Aorta (tissue), 5 donors: ENCODE results near the gene NFATC2. TPM values are rescaled to one million over a fixed set of nuclear protein-coding genes. Genes with fewer than 3 reads are reported as not detected.

Experiments used
- ATAC-seq: fragments of 200-7000 bp; cut with Tn5 transposase; one replicate; pipeline ENCODE4 v1.9.1; 2022; ENCODE audit warnings: moderate library complexity; ENCODE audit not compliant: low FRiP score
- DNase-seq, 2 donors: peaks; one replicate each; pipeline ENCODE4 v3.0.0-alpha.2; 2020
- H3K27ac ChIP-seq, 2 donors: one replicate each; pipeline ENCODE4 v1.5.1; 2013; ENCODE audit warnings: low read length in 2 of 2, mild to moderate bottlenecking in 2 of 2, moderate library complexity in 2 of 2, control low read depth in 1 of 2, inconsistent platforms in 1 of 2, low read depth in 1 of 2
- H3K27me3 ChIP-seq, 2 donors: one replicate each; pipeline ENCODE4 v1.6.1; 2013; ENCODE audit warnings: control low read depth in 1 of 2, low read length in 1 of 2, mild to moderate bottlenecking in 1 of 2, moderate library complexity in 1 of 2; ENCODE audit not compliant: insufficient read depth in 2 of 2, control insufficient read depth in 1 of 2
- H3K36me3 ChIP-seq, 2 donors: one replicate each; pipeline ENCODE4 v1.6.1; 2013; ENCODE audit warnings: control low read depth in 1 of 2, low read length in 1 of 2, mild to moderate bottlenecking in 1 of 2; ENCODE audit not compliant: insufficient read depth in 2 of 2, control insufficient read depth in 1 of 2
- H3K4me1 ChIP-seq, 2 donors: one replicate each; pipeline ENCODE4 v1.6.1; 2013; ENCODE audit warnings: low read length in 2 of 2, control low read depth in 1 of 2, mild to moderate bottlenecking in 1 of 2, moderate library complexity in 1 of 2; ENCODE audit not compliant: insufficient read depth in 2 of 2, control insufficient read depth in 1 of 2
- H3K4me3 ChIP-seq, 2 donors: one replicate each; pipeline ENCODE4 v1.5.1; 2013; ENCODE audit warnings: low read length in 2 of 2, control low read depth in 1 of 2, mild to moderate bottlenecking in 1 of 2
- H3K9me3 ChIP-seq: one replicate; pipeline ENCODE4 v1.6.1; 2013; ENCODE audit warnings: mild to moderate bottlenecking, low read length; ENCODE audit not compliant: control insufficient read depth
- WGBS, 2 donors: extraction: QIAGEN DNeasy Blood & Tissue Kit; methylation state at CpG; one replicate each; pipeline ENCODE4 v1.1.7; 2013; 5-methylcytosine and 5-hydroxymethylcytosine counted together
- intact Hi-C, 2 donors: fragments of 100-400 bp; cut with DNase I; formaldehyde crosslinking; loops; one replicate each; pipeline versions ENCODE4 v1.14.2 to v1.15.0; 2022
- polyA plus RNA-seq, 2 donors: library from polyadenylated mRNA; stranded (reverse); fragments of 200-250 nt; gene quantifications; one replicate each; pipeline ENCODE4 v1.2.3, GENCODE V29; 2013
- total RNA-seq, 2 donors: library from RNA; stranded (reverse); fragmentation: NEBNext Ultra II Directional; extraction: Animal tissue kit (Norgen Biotek cat#: 25700); gene quantifications; one replicate each; pipeline ENCODE4 v1.2.1, GENCODE V29; 2021
- donor health status: healthy with polysubstance abuse.
- donor health status: Bipolar disorder and iron deficiency.
- donor health status: DM: no; HTN: no; CAD: no.
- donor health status: DM: no; HTN: no; CAD: no.
- donor health status: DM: yes; HTN: yes; CAD: no.

The NFATC2 gene
- total and polyA plus RNA-seq, 4 donors = 1.7 to 13.0 (median 7.4) TPM

DNA sequence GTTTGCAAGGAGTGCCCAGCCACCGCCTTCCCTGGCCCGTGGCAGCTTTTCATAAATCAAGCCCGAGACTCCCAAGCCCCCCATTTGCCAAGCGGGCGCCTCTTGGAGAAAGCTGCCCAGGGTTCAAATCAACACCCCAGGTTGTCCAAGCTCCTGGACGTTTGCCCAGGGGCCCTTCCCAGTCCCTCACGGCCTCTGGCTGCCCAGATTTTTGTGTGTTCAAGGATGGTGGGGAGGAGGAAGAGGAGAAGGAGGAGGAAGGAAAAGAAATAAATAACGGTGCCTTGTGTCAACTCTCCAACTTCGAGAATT, 20.6 kb upstream of the NFATC2 start:
- H3K27ac ChIP-seq = peak overlapping the region; percentile 15 to 78
- DNase-seq (no peak), ATAC-seq (no peak)
- no peaks in the 10 kb centered on the region for H3K27me3 ChIP-seq
- H3K9me3 ChIP-seq = no peaks in the 10 kb centered on the region
- intact Hi-C loops = loop anchor here (5.0 to 10.0 kb wide), 2 partner anchors 108 to 116 kb away; no protein-coding TSS in a partner anchor
- WGBS, 2 donors = 0 to 1% methylated on average over 9 of the region's 9 CpGs
- H3K4me1 ChIP-seq = peaks cover 0 to 2% of the 10 kb centered on the region in 2 donors
- H3K36me3 ChIP-seq = no peaks in the 10 kb centered on the region
- H3K4me3 ChIP-seq = peak overlapping the region in 1 of 2 donors; percentile 8

- H3K4me3 ChIP-seq = peak overlapping the region; percentile 3 to 31
- H3K27ac ChIP-seq = peak overlapping the region; percentile 76 to 82
- H3K4me1 ChIP-seq = peaks cover 0 to 2% of the 10 kb centered on the region in 2 donors
- WGBS, 2 donors = 0 to 1% methylated on average over 71 to 76 of the region's 76 CpGs
- intact Hi-C loops = loop anchor here (5.0 to 10.0 kb wide), 2 partner anchors 108 to 115 kb away; no protein-coding TSS in a partner anchor
- no peaks in the 10 kb centered on the region for H3K36me3 ChIP-seq
- H3K9me3 ChIP-seq = no peaks in the 10 kb centered on the region
- DNase-seq (peak; percentile 89 to 94), ATAC-seq (peak; percentile 89)
- no peaks in the 10 kb centered on the region for H3K27me3 ChIP-seq
Observed at GRCh38 chr20:51562332-51563173, 20.0 kb upstream of the NFATC2 start.

DNA sequence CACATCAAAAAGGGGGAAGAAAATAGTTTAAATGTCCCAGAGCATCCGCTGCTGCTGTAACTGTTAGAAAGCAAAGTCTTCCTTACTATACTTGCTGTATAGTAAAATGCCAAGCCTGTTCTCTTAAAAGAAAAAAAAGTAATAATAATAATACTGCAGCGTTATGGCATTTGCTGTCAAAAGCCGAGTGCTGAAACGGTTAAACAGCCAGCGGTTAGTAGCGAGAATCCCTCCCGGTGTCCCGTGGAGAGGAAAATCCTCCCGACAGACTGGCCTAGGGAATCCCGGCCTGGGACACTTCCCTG, 19.5 kb upstream of the NFATC2 start:
- H3K27ac ChIP-seq = peak overlapping the region; percentile 76 to 82
- intact Hi-C loops = loop anchor here (5.0 to 10.0 kb wide), 2 partner anchors 107 to 115 kb away; no protein-coding TSS in a partner anchor
- peaks cover 0 to 2% of the 10 kb centered on the region in 2 donors for H3K4me1 ChIP-seq
- ATAC-seq (no peak), DNase-seq (no peak)
- H3K4me3 ChIP-seq = peak overlapping the region; percentile 3 to 31
- H3K9me3 ChIP-seq = no peaks in the 10 kb centered on the region
- no peaks in the 10 kb centered on the region for H3K36me3 ChIP-seq
- no peaks in the 10 kb centered on the region for H3K27me3 ChIP-seq
- WGBS, 2 donors = 1 to 2% methylated on average over 10 of the region's 10 CpGs

GRCh38 chr20:51560550-51561307, 18.2 kb upstream of the NFATC2 start:
- H3K27ac ChIP-seq = no peak overlapping the region
- no peaks in the 10 kb centered on the region for H3K9me3 ChIP-seq
- no peaks in the 10 kb centered on the region for H3K36me3 ChIP-seq
- no peak overlapping the region for H3K4me3 ChIP-seq
- DNase-seq = no peak
- peaks cover 0 to 2% of the 10 kb centered on the region in 2 donors for H3K4me1 ChIP-seq
- intact Hi-C loops = loop anchor here (5.0 to 10.0 kb wide), 2 partner anchors 106 to 113 kb away; no protein-coding TSS in a partner anchor
- 15 to 16% methylated on average over 16 of the region's 16 CpGs for WGBS, 2 donors
- no peak for ATAC-seq
- H3K27me3 ChIP-seq = no peaks in the 10 kb centered on the region

DNA sequence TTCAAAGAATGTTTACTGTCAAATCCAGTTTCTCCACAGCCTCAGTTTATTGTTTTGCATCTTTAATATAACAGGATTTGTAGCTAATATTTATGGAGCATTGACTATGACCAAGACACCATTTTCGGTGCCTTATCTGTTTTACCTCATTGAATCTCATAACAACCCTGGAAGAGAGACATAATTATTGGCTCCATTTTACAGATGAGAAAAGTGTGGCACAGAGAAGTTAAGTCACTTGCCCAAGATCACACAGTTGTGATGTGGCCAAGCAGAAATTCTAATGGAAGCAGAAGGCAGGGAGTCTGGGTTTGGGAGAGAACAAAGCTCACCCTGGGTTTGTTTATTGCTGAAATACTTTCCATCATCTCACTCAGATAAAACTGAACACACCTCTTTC, 17.5 kb upstream of the NFATC2 start:
- DNase-seq (no peak), ATAC-seq (no peak)
- Histone ChIP-seq H3K4me1 (peaks cover 0 to 2% of the 10 kb centered on the region in 2 donors), H3K9me3 (no peaks in the 10 kb centered on the region), H3K27me3 (no peaks in the 10 kb centered on the region), H3K27ac (no peak overlapping the region), H3K36me3 (no peaks in the 10 kb centered on the region), H3K4me3 (no peak overlapping the region)
- intact Hi-C loops = loop anchor here (5.0 to 10.0 kb wide), 2 partner anchors 105 to 113 kb away; no protein-coding TSS in a partner anchor
- 87 to 88% methylated on average over 1 of the region's 1 CpG for WGBS, 2 donors

DNA sequence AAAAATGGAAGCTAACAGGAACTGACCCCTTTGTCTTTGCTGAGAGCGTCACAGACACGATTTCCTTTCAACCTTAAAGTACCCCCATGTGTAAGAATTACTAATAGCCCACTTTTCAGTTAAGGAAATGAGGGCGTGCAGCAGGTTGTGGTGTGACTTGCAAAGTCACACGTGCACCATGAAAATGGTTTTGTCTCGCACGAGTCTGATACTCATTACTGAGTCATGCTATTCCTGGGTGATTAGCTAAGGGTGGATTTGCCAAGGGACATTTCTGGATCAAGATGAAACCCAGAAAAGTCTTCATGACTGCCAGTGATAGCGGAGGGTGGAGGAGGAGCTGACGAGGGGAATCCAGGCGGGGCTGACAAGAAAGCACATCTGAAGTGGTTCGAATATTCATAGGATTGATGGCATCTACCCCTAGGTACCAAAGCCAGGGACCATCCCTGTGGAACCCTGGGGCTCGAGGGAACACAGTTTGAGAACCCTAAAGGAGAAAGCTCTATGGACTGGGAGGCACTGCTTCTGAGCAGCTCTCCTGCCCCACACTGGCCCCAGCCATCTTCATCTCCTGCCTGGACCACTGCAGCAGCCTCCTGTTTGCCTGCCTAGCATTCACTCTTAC, 12.1 kb upstream of the NFATC2 start:
- Histone ChIP-seq H3K4me1 (no peaks in the 10 kb centered on the region), H3K4me3 (no peak overlapping the region), H3K9me3 (no peaks in the 10 kb centered on the region), H3K36me3 (no peaks in the 10 kb centered on the region), H3K27me3 (no peaks in the 10 kb centered on the region), H3K27ac (no peak overlapping the region)
- ATAC-seq = no peak
- WGBS, 2 donors = 86 to 88% methylated on average over 11 of the region's 11 CpGs
- DNase-seq = no peak
- intact Hi-C loops = no loop called here

DNA sequence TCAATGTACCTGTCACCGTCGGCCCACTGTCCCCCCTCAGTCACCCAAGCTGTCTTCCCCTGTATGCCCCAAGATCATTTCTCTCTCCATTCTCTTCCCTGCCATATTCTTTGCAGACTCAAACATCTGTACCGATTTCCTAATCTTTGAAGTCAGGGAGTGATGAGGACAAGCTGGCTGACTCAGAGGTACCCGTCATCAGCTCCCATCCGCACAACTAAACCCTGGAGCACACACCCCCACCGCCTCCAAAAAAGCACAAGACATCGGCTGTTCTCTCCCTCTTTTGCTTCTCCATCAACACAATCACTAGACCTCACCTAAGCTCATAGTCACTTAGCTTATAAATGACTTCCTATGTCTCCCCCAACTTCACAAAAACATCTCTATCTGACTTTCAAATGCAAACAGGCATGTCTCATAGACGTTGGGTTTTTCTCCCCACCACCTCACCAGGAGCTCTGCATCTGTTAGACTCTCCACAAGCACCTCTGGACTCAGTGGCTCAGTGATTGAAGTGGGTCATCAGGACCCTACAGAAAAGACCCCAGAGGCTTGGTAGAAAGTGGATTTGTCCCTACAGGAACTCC, 11.5 kb upstream of the NFATC2 start:
- intact Hi-C loops = no loop called here
- Histone ChIP-seq H3K27ac (no peak overlapping the region), H3K9me3 (no peaks in the 10 kb centered on the region), H3K4me3 (no peak overlapping the region), H3K4me1 (no peaks in the 10 kb centered on the region), H3K27me3 (no peaks in the 10 kb centered on the region), H3K36me3 (no peaks in the 10 kb centered on the region)
- no peak for DNase-seq
- WGBS, 2 donors = 69 to 70% methylated on average over 8 of the region's 8 CpGs
- no peak for ATAC-seq

DNA sequence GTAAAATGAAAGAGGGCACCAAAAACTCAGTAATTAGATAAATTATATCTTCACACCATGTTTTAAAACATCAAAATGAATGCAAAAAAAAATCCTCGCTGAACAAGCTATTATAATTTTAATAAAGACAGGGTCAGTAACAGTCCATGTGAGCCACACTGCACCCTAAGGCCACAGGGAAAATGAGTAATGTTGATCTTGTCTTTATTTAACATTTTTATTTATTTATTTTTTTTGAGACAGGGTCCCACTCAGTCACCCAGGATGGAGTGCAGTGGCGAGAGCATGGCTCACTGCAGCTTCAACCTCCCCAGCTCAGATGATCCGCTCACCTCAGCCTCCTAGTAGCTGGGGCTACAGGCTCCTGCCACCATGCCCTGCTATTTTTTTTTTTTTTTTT, 8.7 kb upstream of the NFATC2 start:
- 90 to 97% methylated on average over 3 of the region's 3 CpGs for WGBS, 2 donors
- no peaks in the 10 kb centered on the region for H3K27me3 ChIP-seq
- no peak for DNase-seq

More for the DNA sequence above, 8.7 kb upstream of the NFATC2 start:
- Histone ChIP-seq H3K9me3 (no peaks in the 10 kb centered on the region), H3K4me3 (no peak overlapping the region), H3K4me1 (no peaks in the 10 kb centered on the region), H3K36me3 (no peaks in the 10 kb centered on the region), H3K27ac (no peak overlapping the region)
- no peak for ATAC-seq
- intact Hi-C loops = no loop called here
